OCI-LY7 (cell line): ENCODE measurements around the gene CFTR. TPM values are rescaled to one million over a fixed set of nuclear protein-coding genes. Genes with fewer than 3 reads are reported as not detected.

Experiments
- BruUV-seq: library from RNA; stranded (reverse); fragments of 400-500 nt; replicated peaks from 2 replicates; lab custom pipeline; 2021; lab: Mats Ljungman, UMichigan
- CTCF ChIA-PET: fragments of 300-600 bp; sonication (Branson Sonifier 250); formaldehyde crosslinking; loops from one replicate; lab custom pipeline; 2022; ENCODE audit warnings: antibody characterized with exemption; ENCODE audit not compliant: unreplicated experiment; lab: Charles Lee
- POLR2A ChIA-PET: fragments of 300-600 bp; sonication (Branson Sonifier 250); formaldehyde crosslinking; loops from one replicate; lab custom pipeline; 2022; ENCODE audit warnings: antibody characterized with exemption; lab: Charles Lee
- DNase-seq: peaks from one replicate; pipeline ENCODE4 v3.0.0-alpha.2; 2015; ENCODE audit warnings: low spot score
- H2AFZ ChIP-seq: fragments of 200-600 bp; sonication (generic), shearing (Covaris generic); 2 replicates; pipeline ENCODE4 v1.6.1; 2014; ENCODE audit warnings: mild to moderate bottlenecking, antibody characterized with exemption, low read length, moderate library complexity
- H3K27ac ChIP-seq: fragments of 200-600 bp; sonication (generic); 2 replicates; pipeline ENCODE4 v1.5.1; 2014; ENCODE audit warnings: mixed run types, low read depth, mild to moderate bottlenecking, moderate library complexity, low read length, inconsistent platforms; ENCODE audit not compliant: poor library complexity, severe bottlenecking
- H3K36me3 ChIP-seq: fragments of 200-600 bp; sonication (generic); 2 replicates; pipeline ENCODE4 v1.6.1; 2014; ENCODE audit warnings: mild to moderate bottlenecking, antibody characterized with exemption, low read length, moderate library complexity, mixed read lengths; ENCODE audit not compliant: insufficient read depth
- H3K4me1 ChIP-seq: fragments of 200-600 bp; sonication (generic); 2 replicates; pipeline ENCODE4 v1.5.1; 2014; ENCODE audit warnings: mild to moderate bottlenecking, low read length; ENCODE audit not compliant: insufficient read depth, poor library complexity, severe bottlenecking
- H3K4me2 ChIP-seq: fragments of 200-600 bp; sonication (generic); 2 replicates; pipeline ENCODE4 v1.6.1; 2014; ENCODE audit warnings: mild to moderate bottlenecking, low read length
- H3K4me3 ChIP-seq: fragments of 200-600 bp; sonication (generic); 2 replicates; pipeline ENCODE4 v1.5.1; 2014; ENCODE audit warnings: mild to moderate bottlenecking, low read depth, low read length; ENCODE audit not compliant: poor library complexity, severe bottlenecking
- H3K79me2 ChIP-seq: fragments of 200-600 bp; sonication (generic); 2 replicates; pipeline ENCODE4 v1.6.1; 2016; ENCODE audit warnings: low read depth, mild to moderate bottlenecking, low read length, moderate library complexity, mixed read lengths; ENCODE audit not compliant: insufficient read depth
- H3K9me2 ChIP-seq: fragments of 200-600 bp; sonication (generic); 2 replicates; pipeline ENCODE4 v1.6.1; 2016; ENCODE audit warnings: mild to moderate bottlenecking, low read length, mixed read lengths; ENCODE audit not compliant: insufficient read depth
- H3K9me3 ChIP-seq: fragments of 200-600 bp; sonication (generic); 2 replicates; pipeline ENCODE4 v1.6.1; 2014; ENCODE audit warnings: mild to moderate bottlenecking, mixed run types, low read length, mixed read lengths
- H4K20me1 ChIP-seq: fragments of 200-600 bp; sonication (generic); 2 replicates; pipeline ENCODE4 v1.6.1; 2014; ENCODE audit warnings: mild to moderate bottlenecking, antibody characterized with exemption, low read length, moderate library complexity, mixed read lengths; ENCODE audit not compliant: insufficient read depth
- EZH2phosphoT487 ChIP-seq: fragments of 200-600 bp; sonication (generic); IDR thresholded peaks from 2 replicates; pipeline ENCODE4 v1.6.1; 2018; ENCODE audit warnings: low read depth, borderline replicate concordance, mild to moderate bottlenecking, mixed run types, antibody characterized with exemption, low read length, moderate library complexity, mixed read lengths
- intact Hi-C: fragments of 100-400 bp; cut with micrococcal nuclease; formaldehyde crosslinking; loops from one replicate; pipeline ENCODE4 v1.10.0; 2022; ENCODE audit not compliant: unreplicated experiment
- total RNA-seq, 2 experiments: library from RNA; depleted of rRNA in 1 of 2; stranded (reverse); fragments of >200 nt in 1 of 2; shearing (Covaris generic) in 1 of 2; gene quantifications; 2 replicates each; pipeline ENCODE4 v1.2.3, GENCODE V29; 2014 to 2022
- TF ChIP-seq, protein P1 (sequence below): fragments of 200-600 bp; sonication (generic); conservative IDR thresholded peaks from 2 replicates; pipeline ENCODE4 v1.5.1; 2014; ENCODE audit warnings: mild to moderate bottlenecking, antibody characterized with exemption, low read length, moderate library complexity, mixed read lengths

The CFTR gene
- total RNA-seq, 2 experiments from 2014 or later = not detected

DNA sequence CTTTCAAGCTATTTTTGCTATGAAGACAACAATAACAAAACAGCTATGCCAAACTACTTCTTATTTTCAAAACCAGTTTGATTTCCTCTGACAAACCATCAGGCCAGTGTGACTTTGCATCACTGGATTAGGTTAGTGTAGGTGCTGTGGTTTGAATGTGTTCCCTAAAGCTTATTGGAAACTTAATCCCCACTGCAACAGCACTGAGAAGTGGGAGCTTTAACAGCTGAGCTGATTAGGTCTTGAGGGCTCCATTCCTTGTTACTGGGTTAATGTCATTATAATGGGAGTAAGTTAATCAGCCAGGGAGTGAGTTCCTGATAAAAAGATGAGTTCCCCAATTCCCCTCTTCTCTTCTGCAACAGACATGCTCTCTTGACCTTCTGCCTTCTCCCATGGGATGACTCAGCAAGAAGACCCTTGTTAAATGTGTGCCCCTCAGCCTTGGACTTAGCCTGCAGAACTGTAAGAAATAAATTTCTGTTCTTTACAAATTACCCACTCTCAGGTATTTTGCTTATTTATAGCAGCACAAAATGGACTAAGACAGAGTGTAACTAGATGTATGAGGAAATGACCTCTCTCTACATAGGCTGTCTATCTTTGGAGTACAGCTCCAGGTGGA, 206.6 kb downstream of the CFTR start:
- no peaks in the 10 kb centered on the region for H3K79me2 ChIP-seq
- H3K4me1 ChIP-seq = no peaks in the 10 kb centered on the region
- H2AFZ ChIP-seq = no peak overlapping the region
- H3K27ac ChIP-seq = no peak overlapping the region
- no peaks in the 10 kb centered on the region for H3K36me3 ChIP-seq
- ChIA-PET CTCF (no interaction called here), POLR2A (no interaction called here)
- H3K4me3 ChIP-seq = no peak overlapping the region
- TF ChIP-seq, protein P1, sequence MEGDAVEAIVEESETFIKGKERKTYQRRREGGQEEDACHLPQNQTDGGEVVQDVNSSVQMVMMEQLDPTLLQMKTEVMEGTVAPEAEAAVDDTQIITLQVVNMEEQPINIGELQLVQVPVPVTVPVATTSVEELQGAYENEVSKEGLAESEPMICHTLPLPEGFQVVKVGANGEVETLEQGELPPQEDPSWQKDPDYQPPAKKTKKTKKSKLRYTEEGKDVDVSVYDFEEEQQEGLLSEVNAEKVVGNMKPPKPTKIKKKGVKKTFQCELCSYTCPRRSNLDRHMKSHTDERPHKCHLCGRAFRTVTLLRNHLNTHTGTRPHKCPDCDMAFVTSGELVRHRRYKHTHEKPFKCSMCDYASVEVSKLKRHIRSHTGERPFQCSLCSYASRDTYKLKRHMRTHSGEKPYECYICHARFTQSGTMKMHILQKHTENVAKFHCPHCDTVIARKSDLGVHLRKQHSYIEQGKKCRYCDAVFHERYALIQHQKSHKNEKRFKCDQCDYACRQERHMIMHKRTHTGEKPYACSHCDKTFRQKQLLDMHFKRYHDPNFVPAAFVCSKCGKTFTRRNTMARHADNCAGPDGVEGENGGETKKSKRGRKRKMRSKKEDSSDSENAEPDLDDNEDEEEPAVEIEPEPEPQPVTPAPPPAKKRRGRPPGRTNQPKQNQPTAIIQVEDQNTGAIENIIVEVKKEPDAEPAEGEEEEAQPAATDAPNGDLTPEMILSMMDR = no peak
- TF ChIP-seq EZH2phosphoT487 = no peak
- no peaks in the 10 kb centered on the region for H4K20me1 ChIP-seq
- BruUV-seq = no TSS peak
- no peak overlapping the region for H3K4me2 ChIP-seq
- intact Hi-C loops = no loop called here
- no peaks in the 10 kb centered on the region for H3K9me3 ChIP-seq
- no peaks in the 10 kb centered on the region for H3K9me2 ChIP-seq
- no peak for DNase-seq

DNA sequence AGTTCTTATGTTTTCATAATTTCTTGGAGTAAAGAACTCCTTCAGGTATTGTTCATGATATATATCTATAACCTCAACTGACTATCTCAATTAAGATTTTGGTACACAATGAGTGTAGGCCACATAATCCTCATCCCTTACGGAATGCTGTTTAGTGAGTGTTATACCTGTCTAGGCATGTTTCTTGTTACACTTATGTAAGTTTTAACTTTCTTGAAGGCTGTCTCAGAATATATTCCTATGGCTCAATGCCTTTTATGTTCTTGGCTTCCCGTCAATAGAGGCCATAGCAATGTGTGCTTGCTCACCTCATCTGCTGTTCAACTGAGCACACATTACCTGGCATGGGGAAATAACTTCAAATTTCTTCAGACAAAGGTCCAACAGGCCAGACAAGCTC, 208.3 kb downstream of the CFTR start:
- POLR2A ChIA-PET = no interaction called here
- TF ChIP-seq, protein P1 = no peak
- TF ChIP-seq EZH2phosphoT487 = no peak

DNA sequence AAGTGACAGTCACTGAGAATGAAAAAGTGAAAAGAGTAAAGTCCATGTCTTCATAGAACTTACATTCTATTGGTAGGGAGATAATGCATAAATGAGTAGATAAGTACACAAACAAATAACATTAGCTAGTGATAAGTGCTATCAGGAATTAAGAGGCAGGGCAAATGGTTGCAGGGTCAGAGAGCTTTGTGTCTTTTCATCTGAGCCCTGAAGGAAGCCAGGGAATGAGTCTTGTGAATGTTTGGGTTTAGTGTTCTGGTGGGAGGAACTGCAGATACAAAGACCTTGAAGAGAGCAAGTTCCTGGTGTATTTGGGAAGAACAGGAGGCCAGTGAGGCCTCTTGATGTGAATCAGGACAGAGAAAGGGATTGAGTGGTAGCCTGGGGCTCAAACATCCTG, 209.6 kb downstream of the CFTR start:
- no peak overlapping the region for H3K4me3 ChIP-seq
- TF ChIP-seq, protein P1 = no peak
- TF ChIP-seq EZH2phosphoT487 = no peak
- no peak for DNase-seq
- no peaks in the 10 kb centered on the region for H3K9me3 ChIP-seq
- H3K9me2 ChIP-seq = no peaks in the 10 kb centered on the region
- intact Hi-C loops = no loop called here
- H3K4me1 ChIP-seq = no peaks in the 10 kb centered on the region
- no TSS peak for BruUV-seq
- H2AFZ ChIP-seq = no peak overlapping the region
- no peak overlapping the region for H3K4me2 ChIP-seq
- CTCF ChIA-PET = no interaction called here
- H3K27ac ChIP-seq = no peak overlapping the region
- POLR2A ChIA-PET = no interaction called here
- H3K36me3 ChIP-seq = no peaks in the 10 kb centered on the region
- H3K79me2 ChIP-seq = no peaks in the 10 kb centered on the region
- no peaks in the 10 kb centered on the region for H4K20me1 ChIP-seq

More for the DNA sequence above, 208.3 kb downstream of the CFTR start:
- Histone ChIP-seq H3K9me2 (no peaks in the 10 kb centered on the region), H3K4me2 (no peak overlapping the region), H3K4me3 (no peak overlapping the region), H4K20me1 (no peaks in the 10 kb centered on the region), H2AFZ (no peak overlapping the region), H3K4me1 (no peaks in the 10 kb centered on the region), H3K79me2 (no peaks in the 10 kb centered on the region), H3K27ac (no peak overlapping the region), H3K9me3 (no peaks in the 10 kb centered on the region), H3K36me3 (no peaks in the 10 kb centered on the region)
- BruUV-seq = no TSS peak
- CTCF ChIA-PET = no interaction called here
- intact Hi-C loops = no loop called here
- no peak for DNase-seq
